WI38 (cell line): ENCODE measurements around the gene DRC7.
"Not testable (repeated sequence)": the region's sequence is repeated elsewhere in the genome, so short reads cannot be mapped to it uniquely, and the experiment has no call there.

Experiments used
- H3K4me3 ChIP-seq: 2 replicates; pipeline ENCODE4 v1.5.1; 2011; ENCODE audit warnings: low read depth, mild to moderate bottlenecking, control low read depth, low read length
- CTCF ChIP-seq: IDR thresholded peaks from 2 replicates; pipeline ENCODE4 v1.5.1; 2012; ENCODE audit warnings: low read depth, mild to moderate bottlenecking, control low read depth, low read length

DRC7 gene

GRCh38 chr16:57704905-57705852 lies 10.6 kb downstream of the DRC7 start:
- no peak for TF ChIP-seq CTCF
- H3K4me3 ChIP-seq = no peak overlapping the region

GRCh38 chr16:57706717-57707116 lies 12.1 kb downstream of the DRC7 start:
- TF ChIP-seq CTCF = no peak

GRCh38 chr16:57707331-57707730 lies 12.7 kb downstream of the DRC7 start:
- TF ChIP-seq CTCF = no peak
- no peak overlapping the region for H3K4me3 ChIP-seq

More at GRCh38 chr16:57706717-57707116, 12.1 kb downstream of the DRC7 start:
- no peak overlapping the region for H3K4me3 ChIP-seq

GRCh38 chr16:57708168-57708567 lies 13.6 kb downstream of the DRC7 start:
- H3K4me3 ChIP-seq = no peak overlapping the region
- TF ChIP-seq CTCF = no peak

GRCh38 chr16:57709663-57710062 lies 15.1 kb downstream of the DRC7 start:
- H3K4me3 ChIP-seq = no peak overlapping the region

GRCh38 chr16:57711346-57711745 lies 16.7 kb downstream of the DRC7 start:
- no peak for TF ChIP-seq CTCF
- H3K4me3 ChIP-seq = no peak overlapping the region

More at GRCh38 chr16:57709663-57710062, 15.1 kb downstream of the DRC7 start:
- TF ChIP-seq CTCF = no peak

GRCh38 chr16:57711993-57712392 lies 17.4 kb downstream of the DRC7 start:
- H3K4me3 ChIP-seq = no peak overlapping the region
- TF ChIP-seq CTCF = no peak

- H3K4me3 ChIP-seq = not testable (repeated sequence)
Measured at GRCh38 chr16:57712569-57712968, 18.0 kb downstream of the DRC7 start.
